Measurements from ENCODE around the gene SYNPO2.

Gene SYNPO2

GRCh38 chr4:119070301-119070700 lies 181.6 kb downstream of the SYNPO2 start:
- no peak for DNase-seq

GRCh38 chr4:119080721-119081541 lies 192.3 kb downstream of the SYNPO2 start:
- no peak for DNase-seq

GRCh38 chr4:119081542-119081859 lies 192.8 kb downstream of the SYNPO2 start:
- DNase-seq, result no peak

GRCh38 chr4:119081943-119082342 lies 193.3 kb downstream of the SYNPO2 start:
- no peak for DNase-seq

GRCh38 chr4:119082661-119083060 lies 194.0 kb downstream of the SYNPO2 start:
- DNase-seq, result no peak

GRCh38 chr4:119084513-119084912 lies 195.9 kb downstream of the SYNPO2 start:
- no peak for DNase-seq

GRCh38 chr4:119087121-119087520 lies 198.5 kb downstream of the SYNPO2 start:
- no peak for DNase-seq

- DNase-seq, result no peak
These were observed 199.0 kb downstream of the SYNPO2 start for GRCh38 chr4:119087656-119088055.

GRCh38 chr4:119093042-119093827 lies 204.6 kb downstream of the SYNPO2 start:
- DNase-seq, result no peak

GRCh38 chr4:119097282-119097900 lies 208.7 kb downstream of the SYNPO2 start:
- DNase-seq, result no peak

GRCh38 chr4:119098306-119098705 lies 209.7 kb downstream of the SYNPO2 start:
- DNase-seq, result no peak

- DNase-seq, result no peak
These were observed 210.7 kb downstream of the SYNPO2 start for GRCh38 chr4:119099227-119099810.

GRCh38 chr4:119100655-119101054 lies 212.0 kb downstream of the SYNPO2 start:
- DNase-seq, result no peak

- DNase-seq, result no peak
These were observed 214.6 kb downstream of the SYNPO2 start for GRCh38 chr4:119103263-119103662.

GRCh38 chr4:119104644-119105273 lies 216.1 kb downstream of the SYNPO2 start:
- no peak for DNase-seq

GRCh38 chr4:119105605-119106004 lies 217.0 kb downstream of the SYNPO2 start:
- no peak for DNase-seq

- DNase-seq, result no peak
These were observed 217.7 kb downstream of the SYNPO2 start for GRCh38 chr4:119106036-119107000.

GRCh38 chr4:119110121-119110520 lies 221.5 kb downstream of the SYNPO2 start:
- no peak for DNase-seq
